Mucosa of descending colon (tissue), 3 donors: Measurements from ENCODE around the gene PSMD11. TPM values are rescaled to one million over a fixed set of nuclear protein-coding genes. Genes with fewer than 3 reads are reported as not detected.

Experiments used
- ATAC-seq: fragments of 200-7000 bp; cut with Tn5 transposase; one replicate; pipeline ENCODE4 v1.9.1; 2020; ENCODE audit warnings: mild to moderate bottlenecking, moderate library complexity
- DNase-seq, 3 donors: peaks; one replicate each; pipeline ENCODE4 v3.0.0-alpha.2; 2020
- H3K36me3 ChIP-seq: fragments of 200-600 bp; one replicate; pipeline ENCODE4 v1.8.0; 2021; ENCODE audit warnings: low read depth, mild to moderate bottlenecking
- H3K4me1 ChIP-seq: fragments of 200-600 bp; one replicate; pipeline ENCODE4 v1.8.0; 2021; ENCODE audit warnings: low read depth, mild to moderate bottlenecking
- H3K4me3 ChIP-seq: fragments of 200-600 bp; one replicate; pipeline ENCODE4 v1.8.0; 2021; ENCODE audit warnings: mild to moderate bottlenecking
- H3K9me3 ChIP-seq: fragments of 200-600 bp; one replicate; pipeline ENCODE4 v1.8.0; 2021; ENCODE audit warnings: mild to moderate bottlenecking
- intact Hi-C, 2 donors: fragments of 100-400 bp; cut with DNase I in 1 of 2; cut with micrococcal nuclease in 1 of 2; formaldehyde crosslinking; loops; one replicate each; pipeline versions ENCODE4 v1.11.0 to v1.11.1; 2022; cut with DNase I, micrococcal nuclease
- total RNA-seq, 3 donors: library from RNA; stranded (reverse); fragmentation: NEBNext Ultra II Directional in 2 of 3; extraction: Animal tissue kit (Norgen Biotek cat#: 25700) in 2 of 3; gene quantifications; one replicate each; pipeline versions ENCODE4 v1.2.1 to v1.2.4, GENCODE V29; 2021 to 2023
- TF ChIP-seq, protein P1 (sequence below): fragments of 200-600 bp; IDR thresholded peaks from one replicate; pipeline ENCODE4 v1.8.0; 2022; ENCODE audit warnings: antibody characterized with exemption, mild to moderate bottlenecking
- donor health status: DM: no; HTN: no; CAD: no; lungs with moderate emphysema.
- donor health status: DM: no; HTN: no; CAD: no.
- donor health status: DM: no; HTN: yes; CAD: no.

The PSMD11 gene
- total RNA-seq, 3 donors from 2014 or later: 81.5 to 99.2 (median 85.8) TPM

DNA sequence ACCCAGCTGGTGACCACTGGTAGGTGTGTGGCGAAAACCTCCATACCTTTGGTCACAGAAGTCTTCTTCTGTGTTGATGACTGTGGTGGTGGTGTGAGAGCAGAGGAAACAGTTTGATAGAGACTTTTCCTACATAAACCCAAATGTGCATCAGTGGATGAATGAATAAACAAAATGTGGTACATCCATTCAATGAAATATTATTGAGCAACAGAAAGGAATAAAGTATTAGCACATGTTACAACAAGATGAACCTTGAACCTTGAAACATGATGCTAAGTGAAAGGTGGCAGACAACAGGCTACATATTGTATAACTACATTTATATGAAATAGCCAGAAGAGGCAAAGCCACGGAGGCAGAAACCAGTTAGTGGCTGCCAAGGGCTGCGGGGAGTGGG, 57.7 kb downstream of the PSMD11 start:
- Histone ChIP-seq H3K4me1 (peaks cover 11% of the 10 kb centered on the region), H3K9me3 (no peaks in the 10 kb centered on the region), H3K4me3 (no peak overlapping the region), H3K36me3 (no peaks in the 10 kb centered on the region)
- peak in 1 of 3 donors; percentile 7 for DNase-seq
- no peak for ATAC-seq
- intact Hi-C loops: no loop called here
- TF ChIP-seq, protein P1, sequence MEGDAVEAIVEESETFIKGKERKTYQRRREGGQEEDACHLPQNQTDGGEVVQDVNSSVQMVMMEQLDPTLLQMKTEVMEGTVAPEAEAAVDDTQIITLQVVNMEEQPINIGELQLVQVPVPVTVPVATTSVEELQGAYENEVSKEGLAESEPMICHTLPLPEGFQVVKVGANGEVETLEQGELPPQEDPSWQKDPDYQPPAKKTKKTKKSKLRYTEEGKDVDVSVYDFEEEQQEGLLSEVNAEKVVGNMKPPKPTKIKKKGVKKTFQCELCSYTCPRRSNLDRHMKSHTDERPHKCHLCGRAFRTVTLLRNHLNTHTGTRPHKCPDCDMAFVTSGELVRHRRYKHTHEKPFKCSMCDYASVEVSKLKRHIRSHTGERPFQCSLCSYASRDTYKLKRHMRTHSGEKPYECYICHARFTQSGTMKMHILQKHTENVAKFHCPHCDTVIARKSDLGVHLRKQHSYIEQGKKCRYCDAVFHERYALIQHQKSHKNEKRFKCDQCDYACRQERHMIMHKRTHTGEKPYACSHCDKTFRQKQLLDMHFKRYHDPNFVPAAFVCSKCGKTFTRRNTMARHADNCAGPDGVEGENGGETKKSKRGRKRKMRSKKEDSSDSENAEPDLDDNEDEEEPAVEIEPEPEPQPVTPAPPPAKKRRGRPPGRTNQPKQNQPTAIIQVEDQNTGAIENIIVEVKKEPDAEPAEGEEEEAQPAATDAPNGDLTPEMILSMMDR: no peak

DNA sequence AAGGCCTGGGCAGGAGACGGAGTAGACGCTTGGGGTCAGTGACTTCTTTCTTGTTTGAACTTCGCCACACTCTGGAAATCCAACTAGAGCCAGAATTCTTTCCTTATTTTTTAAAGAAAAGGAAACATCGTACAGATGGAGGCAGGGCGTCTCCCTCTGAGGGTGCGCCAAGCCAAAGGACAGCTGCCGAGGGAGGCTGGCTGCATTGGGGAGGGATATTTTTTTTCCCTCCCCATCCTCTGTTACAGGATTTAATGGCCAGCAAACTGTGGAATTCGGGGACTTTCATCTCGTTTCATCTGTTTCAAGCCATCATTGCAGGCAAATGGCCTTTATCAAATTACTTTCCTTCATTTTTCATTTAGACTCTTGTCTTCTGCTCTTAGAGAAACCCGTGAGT, 58.4 kb downstream of the PSMD11 start:
- peaks cover 11% of the 10 kb centered on the region for H3K4me1 ChIP-seq
- H3K9me3 ChIP-seq: no peaks in the 10 kb centered on the region
- intact Hi-C loops: no loop called here
- TF ChIP-seq, protein P1: no peak
- no peaks in the 10 kb centered on the region for H3K36me3 ChIP-seq
- DNase-seq: peak in 1 of 3 donors; percentile 4
- H3K4me3 ChIP-seq: no peak overlapping the region
- ATAC-seq: no peak

DNA sequence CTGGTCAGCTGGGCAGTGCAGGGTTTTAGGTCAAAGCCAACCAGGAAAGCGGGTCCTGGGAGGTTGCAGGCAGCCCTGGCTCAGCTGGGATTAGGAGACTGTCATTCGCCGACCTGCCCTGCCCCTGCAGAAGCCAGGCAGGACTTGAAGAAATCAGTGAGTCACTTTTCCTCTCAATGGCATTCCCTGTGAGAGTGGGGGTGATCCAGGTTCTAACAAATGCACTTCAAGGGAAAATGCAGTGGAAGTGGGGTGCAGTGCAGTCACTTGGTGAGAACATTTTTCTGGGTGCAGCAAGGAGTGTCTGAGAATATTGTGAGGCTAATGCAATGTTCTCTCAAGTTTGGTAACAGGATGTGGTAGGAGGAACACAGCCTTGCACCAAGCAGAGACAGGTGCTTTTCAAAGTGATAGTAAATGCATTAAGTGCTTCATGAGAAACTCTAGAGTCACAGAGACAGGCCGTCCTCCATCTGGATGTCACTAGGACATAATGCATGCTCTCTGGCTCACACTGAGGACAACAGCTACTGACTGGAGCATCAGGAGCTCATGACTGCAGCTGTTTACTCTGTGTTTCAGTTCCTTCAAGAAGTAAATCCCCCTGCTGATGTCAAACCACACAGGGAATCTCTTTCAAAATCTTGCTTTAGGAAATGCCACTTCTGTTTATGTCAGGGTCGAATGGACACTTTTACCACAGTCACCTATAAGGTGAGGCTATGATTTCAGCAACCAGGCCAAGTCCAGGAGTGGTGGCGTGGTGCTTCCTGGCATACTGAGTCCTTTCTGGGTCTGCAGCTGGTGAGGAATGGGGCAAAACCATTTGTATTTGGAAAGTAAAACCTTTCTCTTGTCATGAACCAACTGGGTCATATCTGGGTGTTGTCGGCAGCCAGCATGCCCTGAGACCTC, 59.2 kb downstream of the PSMD11 start:
- Histone ChIP-seq H3K9me3 (no peaks in the 10 kb centered on the region), H3K4me1 (peaks cover 11% of the 10 kb centered on the region), H3K4me3 (no peak overlapping the region), H3K36me3 (no peaks in the 10 kb centered on the region)
- DNase-seq: peak in 1 of 3 donors; percentile 48
- TF ChIP-seq, protein P1: no peak
- intact Hi-C loops: no loop called here
- ATAC-seq: peak; percentile 84

DNA sequence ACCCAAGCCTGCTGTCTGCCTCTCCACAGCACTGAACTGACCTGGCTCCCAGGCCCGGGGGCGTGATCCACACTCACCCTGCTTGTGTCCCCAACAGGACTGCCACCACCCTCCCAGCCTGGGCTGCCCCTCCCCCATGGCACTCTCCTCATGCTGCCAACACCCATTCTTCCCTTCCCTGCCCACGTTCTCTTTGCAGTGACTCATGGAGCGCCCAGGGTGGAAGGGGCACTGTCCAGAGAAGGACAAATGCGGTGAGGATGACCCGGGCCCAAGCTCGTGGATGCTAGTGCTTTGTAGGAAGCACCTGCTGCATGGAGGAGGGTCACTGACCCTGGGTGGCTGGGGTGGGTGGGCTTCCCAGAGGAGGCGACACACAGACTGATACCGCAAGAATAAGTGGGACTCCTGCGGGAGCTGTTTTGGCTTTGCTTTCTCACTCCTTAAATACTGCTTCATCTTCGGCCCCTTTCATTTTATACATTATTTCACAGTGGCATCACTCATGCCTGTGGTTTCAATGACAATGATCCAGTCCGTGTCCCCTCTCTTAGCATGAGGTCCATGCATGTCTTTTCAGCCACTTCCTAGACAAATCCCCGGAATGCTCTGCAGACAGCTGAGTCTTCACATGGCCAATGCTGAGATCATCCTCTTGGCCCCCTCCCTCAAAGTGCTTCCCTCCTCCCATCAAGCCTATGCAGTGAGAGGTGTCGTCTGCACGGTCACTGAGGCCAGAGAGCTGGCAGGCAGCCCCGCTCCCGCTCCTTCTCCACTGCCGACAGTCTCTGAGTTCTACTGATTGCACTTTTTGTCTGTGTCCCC, 60.1 kb downstream of the PSMD11 start:
- DNase-seq (peak in 2 of 3 donors; percentile 39 to 69), ATAC-seq (peak; percentile 22)
- intact Hi-C loops: no loop called here
- Histone ChIP-seq H3K36me3 (no peaks in the 10 kb centered on the region), H3K4me1 (peaks cover 11% of the 10 kb centered on the region), H3K4me3 (no peak overlapping the region), H3K9me3 (no peaks in the 10 kb centered on the region)
- TF ChIP-seq, protein P1: no peak

DNA sequence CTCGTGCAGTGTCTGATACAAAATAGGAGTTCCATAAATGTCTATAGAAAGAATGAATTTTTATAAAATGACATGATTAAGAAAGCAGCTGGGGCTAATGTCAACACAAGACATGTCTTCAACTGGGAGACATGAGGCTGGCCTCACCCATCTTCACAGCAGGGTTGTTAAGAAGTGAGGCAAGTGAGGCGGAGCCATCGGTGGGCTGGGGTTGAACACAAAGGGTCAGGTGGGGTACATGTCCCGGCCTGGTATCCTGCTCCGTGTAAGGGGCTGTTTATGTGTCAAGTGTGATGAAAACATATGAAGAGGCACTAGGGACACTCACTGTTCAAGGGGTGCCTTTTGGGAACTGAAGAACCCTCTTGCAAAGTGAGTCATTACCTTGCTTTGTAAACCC, 64.6 kb downstream of the PSMD11 start:
- ATAC-seq (no peak), DNase-seq (no peak)
- Histone ChIP-seq H3K4me1 (peaks cover 11% of the 10 kb centered on the region), H3K4me3 (no peak overlapping the region), H3K36me3 (no peaks in the 10 kb centered on the region), H3K9me3 (no peaks in the 10 kb centered on the region)
- intact Hi-C loops: no loop called here
- TF ChIP-seq, protein P1: no peak
